GM21576 (cell line): ENCODE results near the gene STMP1.

Experiments
- ATAC-seq: cut with Tn5 transposase; IDR thresholded peaks from one replicate; pipeline ENCODE4 v1.9.1; 2021; ENCODE audit warnings: mild to moderate bottlenecking, moderate library complexity; ENCODE audit not compliant: unreplicated experiment

Gene STMP1

GRCh38 chr7:135718219-135718618 lies 55.9 kb downstream of the STMP1 start:
- no peak for ATAC-seq

DNA sequence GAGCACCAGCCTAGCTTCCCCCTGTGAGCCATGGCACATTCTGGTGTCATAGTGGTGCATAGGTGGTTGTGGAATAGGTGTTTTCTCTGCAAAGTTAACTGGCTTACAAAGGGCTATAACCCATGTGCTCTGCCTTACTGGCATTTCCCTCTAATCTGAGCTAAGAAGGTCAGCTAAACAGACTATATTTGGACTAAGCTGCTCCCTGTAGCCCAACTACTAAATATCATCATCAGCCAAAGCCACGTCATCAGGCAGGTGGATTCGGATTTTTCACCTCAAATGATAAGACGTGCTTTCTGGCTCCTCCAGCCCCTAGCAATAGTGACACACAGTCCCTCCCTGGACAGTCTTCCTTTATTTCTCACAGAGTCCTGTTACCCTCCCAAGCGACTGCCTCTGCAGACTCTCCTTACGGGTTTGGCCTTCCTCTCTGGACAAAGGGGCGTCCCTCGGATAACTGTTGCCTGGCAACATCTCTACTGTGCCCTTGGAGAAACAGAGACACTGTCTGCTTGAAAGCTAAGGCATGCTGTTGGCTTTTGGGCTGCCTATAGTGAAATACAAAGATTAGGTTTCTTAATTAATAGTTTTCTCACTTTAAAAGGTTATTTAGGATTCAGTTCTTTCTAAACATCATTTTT lies 56.6 kb downstream of the STMP1 start:
- ATAC-seq, result no peak

DNA sequence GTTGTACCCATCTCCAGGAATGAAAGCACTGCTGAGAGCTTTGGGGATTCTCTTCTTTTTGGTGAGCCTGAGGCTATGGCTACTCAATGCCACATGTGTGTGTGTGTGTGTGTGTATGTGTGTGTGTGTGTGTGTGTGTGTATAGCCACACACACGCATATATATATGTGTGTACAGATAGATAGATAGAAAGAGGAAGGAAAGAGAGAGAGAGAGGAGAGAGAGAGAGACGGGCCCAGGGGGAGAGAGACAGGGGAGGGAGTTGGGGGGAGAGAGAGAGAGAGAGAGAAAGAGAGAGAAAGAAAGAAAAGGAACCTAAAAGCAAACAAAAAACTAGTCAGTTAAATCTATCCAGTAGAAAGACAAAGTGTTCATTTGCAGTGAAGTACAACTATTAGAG lies 57.4 kb downstream of the STMP1 start:
- ATAC-seq, result no peak

GRCh38 chr7:135721198-135721820 lies 59.0 kb downstream of the STMP1 start:
- ATAC-seq, result no peak

GRCh38 chr7:135723411-135723810 lies 61.1 kb downstream of the STMP1 start:
- no peak for ATAC-seq
